GM23338 (cell line): ENCODE results near the gene XYLT1. TPM values are rescaled to one million over a fixed set of nuclear protein-coding genes. Genes with fewer than 3 reads are reported as not detected.

ENCODE experiments used
- EZH2 ChIP-seq: fragments of 200-600 bp; sonication (generic); IDR thresholded peaks from one replicate; pipeline ENCODE4 v1.8.0; 2017; ENCODE audit warnings: antibody characterized with exemption, mild to moderate bottlenecking, low read depth; ENCODE audit not compliant: unreplicated experiment
- EZH2phosphoT487 ChIP-seq: fragments of 200-600 bp; sonication (generic); IDR thresholded peaks from one replicate; pipeline ENCODE4 v1.8.1; 2018; ENCODE audit warnings: antibody characterized with exemption; ENCODE audit not compliant: unreplicated experiment
- JUNB ChIP-seq: IDR thresholded peaks from one replicate; pipeline ENCODE4 v1.6.1; 2016; ENCODE audit warnings: antibody characterized with exemption; ENCODE audit not compliant: unreplicated experiment
- NANOG ChIP-seq: IDR thresholded peaks from 2 replicates; pipeline ENCODE4 v1.6.1; 2016; ENCODE audit warnings: antibody characterized with exemption, borderline replicate concordance
- POLR2AphosphoS5 ChIP-seq: IDR thresholded peaks from 2 replicates; pipeline ENCODE4 v1.6.1; 2016; ENCODE audit warnings: antibody characterized with exemption, low read depth
- REST ChIP-seq: IDR thresholded peaks from one replicate; pipeline ENCODE4 v1.6.1; 2018; ENCODE audit warnings: antibody characterized with exemption; ENCODE audit not compliant: unreplicated experiment
- STAT1 ChIP-seq: IDR thresholded peaks from one replicate; pipeline ENCODE4 v1.6.1; 2016; ENCODE audit warnings: antibody characterized with exemption; ENCODE audit not compliant: unreplicated experiment
- ZNF114 ChIP-seq: fragments of 250-450 bp; sonication (Bioruptor Pico); IDR thresholded peaks from 2 replicates; pipeline ENCODE4 v1.5.0; 2020; ENCODE audit warnings: mild to moderate bottlenecking, moderate library complexity
- polyA plus RNA-seq: library from polyadenylated mRNA; unstranded; fragments of >200 nt; fragmentation: Nextera tagmentation; extraction: Ambion mirVana; gene quantifications from 2 replicates; pipeline ENCODE4 v1.2.1, GENCODE V29; 2016
- total RNA-seq: library from RNA; depleted of rRNA; stranded (reverse); fragments of >200 nt; shearing (Covaris generic); gene quantifications from 2 replicates; pipeline ENCODE4 v1.2.3, GENCODE V29; 2014
- TF ChIP-seq, protein P1 (sequence below): fragments of 250-450 bp; sonication (Bioruptor Pico); IDR thresholded peaks from 2 replicates; pipeline ENCODE4 v1.5.0; 2020; ENCODE audit warnings: mild to moderate bottlenecking, moderate library complexity
- TF ChIP-seq, protein P2 (sequence below), 2 experiments: fragments of 200-600 bp in 1 of 2; sonication (generic) in 1 of 2; conservative IDR thresholded peaks; 2 replicates each; pipeline versions ENCODE4 v1.5.1 to v1.6.1; 2016 to 2017; ENCODE audit warnings: antibody characterized with exemption in 2 of 2, low read depth in 2 of 2, mild to moderate bottlenecking in 2 of 2, moderate library complexity in 1 of 2
- TF ChIP-seq, protein P3 (sequence below): IDR thresholded peaks from 2 replicates; pipeline ENCODE4 v1.6.1; 2016; ENCODE audit warnings: antibody characterized with exemption

Gene XYLT1
- total and polyA plus RNA-seq, 2 experiments from 2014 or later, result 3.5 to 24.7 TPM

DNA sequence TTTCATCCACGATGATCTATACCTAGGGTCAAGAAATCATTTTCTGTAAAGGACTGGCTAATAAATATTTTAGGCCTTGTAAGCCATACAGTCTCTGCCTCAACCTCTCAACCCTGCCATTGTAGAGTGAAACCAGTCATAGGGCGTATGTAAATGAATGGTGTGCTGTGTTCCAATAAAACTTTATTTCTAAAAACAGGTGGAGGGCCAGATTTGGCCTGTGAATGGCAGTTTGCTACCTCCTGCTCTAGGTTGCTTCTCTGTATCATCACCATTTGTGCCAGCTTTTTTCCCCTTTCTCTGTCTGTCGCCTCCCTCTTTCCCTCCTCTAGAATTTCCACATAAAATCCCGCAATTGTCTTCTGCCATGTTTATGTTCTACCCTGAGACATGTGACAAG lies 181.7 kb downstream of the XYLT1 start (continued):
- TF ChIP-seq, protein P1, sequence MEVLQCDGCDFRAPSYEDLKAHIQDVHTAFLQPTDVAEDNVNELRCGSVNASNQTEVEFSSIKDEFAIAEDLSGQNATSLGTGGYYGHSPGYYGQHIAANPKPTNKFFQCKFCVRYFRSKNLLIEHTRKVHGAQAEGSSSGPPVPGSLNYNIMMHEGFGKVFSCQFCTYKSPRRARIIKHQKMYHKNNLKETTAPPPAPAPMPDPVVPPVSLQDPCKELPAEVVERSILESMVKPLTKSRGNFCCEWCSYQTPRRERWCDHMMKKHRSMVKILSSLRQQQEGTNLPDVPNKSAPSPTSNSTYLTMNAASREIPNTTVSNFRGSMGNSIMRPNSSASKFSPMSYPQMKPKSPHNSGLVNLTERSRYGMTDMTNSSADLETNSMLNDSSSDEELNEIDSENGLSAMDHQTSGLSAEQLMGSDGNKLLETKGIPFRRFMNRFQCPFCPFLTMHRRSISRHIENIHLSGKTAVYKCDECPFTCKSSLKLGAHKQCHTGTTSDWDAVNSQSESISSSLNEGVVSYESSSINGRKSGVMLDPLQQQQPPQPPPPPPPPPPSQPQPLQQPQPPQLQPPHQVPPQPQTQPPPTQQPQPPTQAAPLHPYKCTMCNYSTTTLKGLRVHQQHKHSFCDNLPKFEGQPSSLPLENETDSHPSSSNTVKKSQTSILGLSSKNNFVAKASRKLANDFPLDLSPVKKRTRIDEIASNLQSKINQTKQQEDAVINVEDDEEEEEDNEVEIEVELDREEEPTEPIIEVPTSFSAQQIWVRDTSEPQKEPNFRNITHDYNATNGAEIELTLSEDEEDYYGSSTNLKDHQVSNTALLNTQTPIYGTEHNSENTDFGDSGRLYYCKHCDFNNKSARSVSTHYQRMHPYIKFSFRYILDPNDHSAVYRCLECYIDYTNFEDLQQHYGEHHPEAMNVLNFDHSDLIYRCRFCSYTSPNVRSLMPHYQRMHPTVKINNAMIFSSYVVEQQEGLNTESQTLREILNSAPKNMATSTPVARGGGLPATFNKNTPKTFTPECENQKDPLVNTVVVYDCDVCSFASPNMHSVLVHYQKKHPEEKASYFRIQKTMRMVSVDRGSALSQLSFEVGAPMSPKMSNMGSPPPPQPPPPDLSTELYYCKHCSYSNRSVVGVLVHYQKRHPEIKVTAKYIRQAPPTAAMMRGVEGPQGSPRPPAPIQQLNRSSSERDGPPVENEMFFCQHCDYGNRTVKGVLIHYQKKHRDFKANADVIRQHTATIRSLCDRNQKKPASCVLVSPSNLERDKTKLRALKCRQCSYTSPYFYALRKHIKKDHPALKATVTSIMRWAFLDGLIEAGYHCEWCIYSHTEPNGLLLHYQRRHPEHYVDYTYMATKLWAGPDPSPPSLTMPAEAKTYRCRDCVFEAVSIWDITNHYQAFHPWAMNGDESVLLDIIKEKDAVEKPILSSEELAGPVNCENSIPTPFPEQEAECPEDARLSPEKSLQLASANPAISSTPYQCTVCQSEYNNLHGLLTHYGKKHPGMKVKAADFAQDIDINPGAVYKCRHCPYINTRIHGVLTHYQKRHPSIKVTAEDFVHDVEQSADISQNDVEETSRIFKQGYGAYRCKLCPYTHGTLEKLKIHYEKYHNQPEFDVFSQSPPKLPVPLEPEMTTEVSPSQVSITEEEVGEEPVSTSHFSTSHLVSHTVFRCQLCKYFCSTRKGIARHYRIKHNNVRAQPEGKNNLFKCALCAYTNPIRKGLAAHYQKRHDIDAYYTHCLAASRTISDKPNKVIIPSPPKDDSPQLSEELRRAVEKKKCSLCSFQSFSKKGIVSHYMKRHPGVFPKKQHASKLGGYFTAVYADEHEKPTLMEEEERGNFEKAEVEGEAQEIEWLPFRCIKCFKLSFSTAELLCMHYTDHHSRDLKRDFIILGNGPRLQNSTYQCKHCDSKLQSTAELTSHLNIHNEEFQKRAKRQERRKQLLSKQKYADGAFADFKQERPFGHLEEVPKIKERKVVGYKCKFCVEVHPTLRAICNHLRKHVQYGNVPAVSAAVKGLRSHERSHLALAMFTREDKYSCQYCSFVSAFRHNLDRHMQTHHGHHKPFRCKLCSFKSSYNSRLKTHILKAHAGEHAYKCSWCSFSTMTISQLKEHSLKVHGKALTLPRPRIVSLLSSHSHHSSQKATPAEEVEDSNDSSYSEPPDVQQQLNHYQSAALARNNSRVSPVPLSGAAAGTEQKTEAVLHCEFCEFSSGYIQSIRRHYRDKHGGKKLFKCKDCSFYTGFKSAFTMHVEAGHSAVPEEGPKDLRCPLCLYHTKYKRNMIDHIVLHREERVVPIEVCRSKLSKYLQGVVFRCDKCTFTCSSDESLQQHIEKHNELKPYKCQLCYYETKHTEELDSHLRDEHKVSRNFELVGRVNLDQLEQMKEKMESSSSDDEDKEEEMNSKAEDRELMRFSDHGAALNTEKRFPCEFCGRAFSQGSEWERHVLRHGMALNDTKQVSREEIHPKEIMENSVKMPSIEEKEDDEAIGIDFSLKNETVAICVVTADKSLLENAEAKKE (CRISPR knock-in tag), result no peak
- TF ChIP-seq STAT1, result no peak
- no peak for TF ChIP-seq POLR2AphosphoS5
- TF ChIP-seq, protein P2, sequence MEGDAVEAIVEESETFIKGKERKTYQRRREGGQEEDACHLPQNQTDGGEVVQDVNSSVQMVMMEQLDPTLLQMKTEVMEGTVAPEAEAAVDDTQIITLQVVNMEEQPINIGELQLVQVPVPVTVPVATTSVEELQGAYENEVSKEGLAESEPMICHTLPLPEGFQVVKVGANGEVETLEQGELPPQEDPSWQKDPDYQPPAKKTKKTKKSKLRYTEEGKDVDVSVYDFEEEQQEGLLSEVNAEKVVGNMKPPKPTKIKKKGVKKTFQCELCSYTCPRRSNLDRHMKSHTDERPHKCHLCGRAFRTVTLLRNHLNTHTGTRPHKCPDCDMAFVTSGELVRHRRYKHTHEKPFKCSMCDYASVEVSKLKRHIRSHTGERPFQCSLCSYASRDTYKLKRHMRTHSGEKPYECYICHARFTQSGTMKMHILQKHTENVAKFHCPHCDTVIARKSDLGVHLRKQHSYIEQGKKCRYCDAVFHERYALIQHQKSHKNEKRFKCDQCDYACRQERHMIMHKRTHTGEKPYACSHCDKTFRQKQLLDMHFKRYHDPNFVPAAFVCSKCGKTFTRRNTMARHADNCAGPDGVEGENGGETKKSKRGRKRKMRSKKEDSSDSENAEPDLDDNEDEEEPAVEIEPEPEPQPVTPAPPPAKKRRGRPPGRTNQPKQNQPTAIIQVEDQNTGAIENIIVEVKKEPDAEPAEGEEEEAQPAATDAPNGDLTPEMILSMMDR (conservative IDR thresholded peaks at IDR 0.05; ENCODE audit: low read depth in 2 of 2), result no peak
- TF ChIP-seq ZNF114 (CRISPR knock-in tag), result no peak
- TF ChIP-seq NANOG, result no peak
- TF ChIP-seq, protein P3, sequence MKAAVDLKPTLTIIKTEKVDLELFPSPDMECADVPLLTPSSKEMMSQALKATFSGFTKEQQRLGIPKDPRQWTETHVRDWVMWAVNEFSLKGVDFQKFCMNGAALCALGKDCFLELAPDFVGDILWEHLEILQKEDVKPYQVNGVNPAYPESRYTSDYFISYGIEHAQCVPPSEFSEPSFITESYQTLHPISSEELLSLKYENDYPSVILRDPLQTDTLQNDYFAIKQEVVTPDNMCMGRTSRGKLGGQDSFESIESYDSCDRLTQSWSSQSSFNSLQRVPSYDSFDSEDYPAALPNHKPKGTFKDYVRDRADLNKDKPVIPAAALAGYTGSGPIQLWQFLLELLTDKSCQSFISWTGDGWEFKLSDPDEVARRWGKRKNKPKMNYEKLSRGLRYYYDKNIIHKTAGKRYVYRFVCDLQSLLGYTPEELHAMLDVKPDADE, result no peak
- no peak for TF ChIP-seq REST
- no peak for TF ChIP-seq JUNB
- TF ChIP-seq EZH2, result no peak
- TF ChIP-seq EZH2phosphoT487, result no peak
